ENCODE data around the gene ADAMTSL5. TPM values are rescaled to one million over a fixed set of nuclear protein-coding genes. Genes with fewer than 3 reads are reported as not detected.
"Not testable (repeated sequence)": the region's sequence is repeated elsewhere in the genome, so short reads cannot be mapped to it uniquely, and the experiment has no call there.

Gene ADAMTSL5
- total RNA-seq, 1 experiment from 2014 or later: 9.6 TPM

- DNase-seq: no peak
- CTCF ChIA-PET: no interaction called here
- no peak for TF ChIP-seq CTCF (IDR thresholded peaks at IDR 0.05; ENCODE audit: unreplicated experiment)
- Mint-ChIP-seq H3K9me3 (ENCODE audit: low read depth, unreplicated experiment) (no peaks in the 10 kb centered on the region), H3K27ac (ENCODE audit: unreplicated experiment) (no peak overlapping the region), H3K36me3 (ENCODE audit: insufficient read depth, unreplicated experiment) (no peaks in the 10 kb centered on the region), H3K4me3 (ENCODE audit: low read depth, unreplicated experiment) (no peak overlapping the region), H3K4me1 (ENCODE audit: low read depth, unreplicated experiment) (peaks cover 2% of the 10 kb centered on the region), H3K27me3 (ENCODE audit: unreplicated experiment) (peaks cover 42% of the 10 kb centered on the region)
- BruUV-seq (replicated peaks): no TSS peak
- intact Hi-C loops (cut with micrococcal nuclease; ENCODE audit: unreplicated experiment): no loop called here
These were observed 18.8 kb upstream of the ADAMTSL5 start for GRCh38 chr19:1531587-1531986.

GRCh38 chr19:1530856-1531255 lies 18.0 kb upstream of the ADAMTSL5 start:
- peaks cover 49% of the 10 kb centered on the region for H3K27me3 Mint-ChIP-seq (ENCODE audit: unreplicated experiment)
- H3K4me3 Mint-ChIP-seq (ENCODE audit: low read depth, unreplicated experiment); intact Hi-C loops (cut with micrococcal nuclease; ENCODE audit: unreplicated experiment); H3K36me3 Mint-ChIP-seq (ENCODE audit: insufficient read depth, unreplicated experiment); CTCF ChIA-PET; H3K27ac Mint-ChIP-seq (ENCODE audit: unreplicated experiment); BruUV-seq (replicated peaks); H3K4me1 Mint-ChIP-seq (ENCODE audit: low read depth, unreplicated experiment); H3K9me3 Mint-ChIP-seq (ENCODE audit: low read depth, unreplicated experiment); DNase-seq: not testable (repeated sequence)

GRCh38 chr19:1529430-1529816 lies 16.6 kb upstream of the ADAMTSL5 start:
- no peak overlapping the region for H3K4me3 Mint-ChIP-seq (ENCODE audit: low read depth, unreplicated experiment)
- peaks cover 63% of the 10 kb centered on the region for H3K27me3 Mint-ChIP-seq (ENCODE audit: unreplicated experiment)
- peaks cover 7% of the 10 kb centered on the region for H3K4me1 Mint-ChIP-seq (ENCODE audit: low read depth, unreplicated experiment)
- no peaks in the 10 kb centered on the region for H3K9me3 Mint-ChIP-seq (ENCODE audit: low read depth, unreplicated experiment)
- intact Hi-C loops (cut with micrococcal nuclease; ENCODE audit: unreplicated experiment): no loop called here
- no peak overlapping the region for H3K27ac Mint-ChIP-seq (ENCODE audit: unreplicated experiment)
- no peaks in the 10 kb centered on the region for H3K36me3 Mint-ChIP-seq (ENCODE audit: insufficient read depth, unreplicated experiment)
- no peak for DNase-seq
- BruUV-seq (replicated peaks): no TSS peak
- CTCF ChIA-PET: no interaction called here
- TF ChIP-seq CTCF (IDR thresholded peaks at IDR 0.05; ENCODE audit: unreplicated experiment): no peak

GRCh38 chr19:1528596-1529429 lies 16.0 kb upstream of the ADAMTSL5 start:
- Mint-ChIP-seq H3K4me3 (ENCODE audit: low read depth, unreplicated experiment) (no peak overlapping the region), H3K9me3 (ENCODE audit: low read depth, unreplicated experiment) (no peaks in the 10 kb centered on the region), H3K27ac (ENCODE audit: unreplicated experiment) (no peak overlapping the region), H3K36me3 (ENCODE audit: insufficient read depth, unreplicated experiment) (no peaks in the 10 kb centered on the region), H3K4me1 (ENCODE audit: low read depth, unreplicated experiment) (peaks cover 7% of the 10 kb centered on the region), H3K27me3 (ENCODE audit: unreplicated experiment) (peaks cover 67% of the 10 kb centered on the region)
- BruUV-seq (replicated peaks): no TSS peak
- intact Hi-C loops (cut with micrococcal nuclease; ENCODE audit: unreplicated experiment): no loop called here
- no peak for TF ChIP-seq CTCF (IDR thresholded peaks at IDR 0.05; ENCODE audit: unreplicated experiment)
- CTCF ChIA-PET: no interaction called here
- no peak for DNase-seq

- H3K27me3 Mint-ChIP-seq (ENCODE audit: unreplicated experiment): peaks cover 58% of the 10 kb centered on the region
- no peak for TF ChIP-seq CTCF (IDR thresholded peaks at IDR 0.05; ENCODE audit: unreplicated experiment)
- H3K27ac Mint-ChIP-seq (ENCODE audit: unreplicated experiment): no peak overlapping the region
- H3K4me1 Mint-ChIP-seq (ENCODE audit: low read depth, unreplicated experiment): peaks cover 7% of the 10 kb centered on the region
- H3K4me3 Mint-ChIP-seq (ENCODE audit: low read depth, unreplicated experiment): no peak overlapping the region
- no peaks in the 10 kb centered on the region for H3K9me3 Mint-ChIP-seq (ENCODE audit: low read depth, unreplicated experiment)
- no peaks in the 10 kb centered on the region for H3K36me3 Mint-ChIP-seq (ENCODE audit: insufficient read depth, unreplicated experiment)
- no TSS peak for BruUV-seq (replicated peaks)
- CTCF ChIA-PET: interaction anchor here (0.6 kb wide), 1 partner anchor 8 kb away, joined by 6 read pairs; no protein-coding TSS in a partner anchor
- no peak for DNase-seq
- intact Hi-C loops (cut with micrococcal nuclease; ENCODE audit: unreplicated experiment): no loop called here
These were observed 15.0 kb upstream of the ADAMTSL5 start for GRCh38 chr19:1527650-1528309.
